Activated CD4-positive, alpha-beta T cell treated with anti-CD3 and anti-CD28 coated beads for 1 hour (primary cell): Measurements from ENCODE around the gene PKNOX1.
"Not testable (repeated sequence)": the region's sequence is repeated elsewhere in the genome, so short reads cannot be mapped to it uniquely, and the experiment has no call there.

Experiments
- DNase-seq: peaks from one replicate; pipeline ENCODE4 v3.0.0-alpha.2; 2020

Gene PKNOX1

DNA sequence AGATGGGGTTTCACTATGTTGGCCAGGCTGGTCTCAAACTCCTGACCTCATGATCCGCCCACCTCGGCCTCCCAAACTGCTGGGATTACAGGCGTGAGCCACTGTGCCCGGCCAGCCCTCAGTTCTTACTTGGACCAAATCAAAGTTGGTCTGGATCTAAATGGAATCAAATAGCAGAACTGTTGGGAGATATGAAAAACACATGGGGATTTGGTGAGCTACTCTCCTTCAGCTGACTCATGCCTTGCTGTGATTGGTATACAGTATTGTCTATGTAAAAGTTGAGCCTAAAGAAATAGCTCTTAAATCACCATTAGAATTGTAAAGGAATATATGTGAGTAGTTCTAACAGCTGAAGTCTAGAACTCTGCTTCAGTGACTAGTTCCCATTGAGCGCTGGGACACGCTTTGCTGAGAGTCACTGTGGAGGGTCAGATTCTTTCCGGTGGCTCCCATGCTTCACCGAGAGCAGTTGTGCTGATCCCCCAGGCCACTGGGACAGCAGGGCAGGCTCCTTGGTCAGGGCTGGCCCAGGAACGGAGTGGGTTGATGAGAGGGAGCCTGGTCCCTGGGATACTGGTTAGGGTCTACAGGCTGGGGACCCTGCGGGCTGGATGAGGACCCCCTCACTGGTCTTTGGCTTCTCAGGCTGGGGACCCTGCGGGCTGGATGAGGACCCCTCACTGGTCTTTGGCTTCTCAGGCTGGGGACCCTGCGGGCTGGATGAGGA, 14.0 kb downstream of the PKNOX1 start:
- no peak for DNase-seq

- not testable (repeated sequence) for DNase-seq
Measured at GRCh38 chr21:42989370-42989769, 15.0 kb downstream of the PKNOX1 start.

DNA sequence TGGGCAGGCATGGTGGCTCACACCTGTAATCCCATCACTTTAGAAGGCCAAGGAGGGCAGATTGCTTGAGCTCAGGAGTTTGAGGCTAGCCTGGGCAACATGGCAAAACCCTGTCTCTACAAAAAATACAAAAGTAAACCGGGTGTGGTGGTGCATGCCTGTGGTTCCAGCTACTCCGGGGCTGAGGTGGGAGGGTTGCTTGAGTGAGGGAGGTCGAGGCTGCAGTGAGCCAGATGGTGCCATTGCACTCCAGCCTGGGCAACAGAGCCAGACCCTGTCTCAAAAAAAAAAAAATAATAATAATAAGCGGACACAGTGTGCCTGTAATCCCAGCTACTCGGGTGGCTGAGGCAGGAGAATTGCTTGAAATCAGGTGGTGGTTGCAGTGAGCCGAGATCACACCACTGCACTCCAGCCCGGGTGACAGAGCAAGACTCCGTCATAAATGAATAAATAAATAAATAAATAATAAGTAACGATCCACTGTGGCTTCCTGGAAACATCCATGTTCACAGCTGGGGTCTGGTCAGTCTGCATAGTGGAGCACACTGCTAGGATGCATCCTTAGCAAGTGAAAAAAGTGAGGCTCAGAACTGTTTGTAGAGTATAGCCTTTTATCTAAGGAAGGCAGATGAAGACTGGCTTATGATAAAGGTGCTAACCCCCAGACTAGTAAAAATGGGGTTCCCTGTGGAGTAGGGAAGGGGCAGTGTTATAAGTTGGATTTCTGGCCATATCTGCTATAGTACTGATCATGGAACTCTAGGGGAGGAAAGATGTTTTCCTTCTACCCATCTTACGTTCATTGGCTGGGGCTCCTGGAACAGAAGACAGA, 15.7 kb downstream of the PKNOX1 start:
- no peak for DNase-seq

GRCh38 chr21:42991992-42992740, 17.8 kb downstream of the PKNOX1 start:
- DNase-seq, result no peak

GRCh38 chr21:42993051-42993712, 18.8 kb downstream of the PKNOX1 start:
- no peak for DNase-seq

GRCh38 chr21:42997053-42997452, 22.7 kb downstream of the PKNOX1 start:
- no peak for DNase-seq

- not testable (repeated sequence) for DNase-seq
Measured at GRCh38 chr21:42997983-42998382, 23.6 kb downstream of the PKNOX1 start.

GRCh38 chr21:42999152-42999551, 24.8 kb downstream of the PKNOX1 start:
- not testable (repeated sequence) for DNase-seq

DNA sequence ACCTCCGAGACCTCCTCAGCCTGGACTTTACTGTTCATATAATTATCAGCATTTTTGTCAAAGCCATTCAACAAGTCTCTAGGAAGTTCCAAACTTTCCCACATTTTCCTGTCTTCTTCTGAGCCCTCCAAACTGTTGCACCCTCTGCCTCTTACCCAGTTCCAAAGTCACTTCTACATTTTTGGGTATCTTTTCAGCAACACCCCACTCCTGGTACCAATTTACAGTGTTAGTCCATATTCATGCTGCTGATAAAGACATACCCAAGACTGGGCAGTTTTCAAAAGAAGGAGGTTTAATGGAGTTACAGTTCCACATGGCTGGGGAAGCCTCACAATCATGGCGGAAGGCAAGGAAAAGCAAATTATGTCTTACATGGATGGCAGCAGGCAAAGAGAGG, 25.7 kb downstream of the PKNOX1 start:
- DNase-seq, result not testable (repeated sequence)

- DNase-seq, result no peak
Measured at GRCh38 chr21:43001316-43001715, 27.0 kb downstream of the PKNOX1 start.

GRCh38 chr21:43004926-43005325, 30.6 kb downstream of the PKNOX1 start:
- no peak for DNase-seq

DNA sequence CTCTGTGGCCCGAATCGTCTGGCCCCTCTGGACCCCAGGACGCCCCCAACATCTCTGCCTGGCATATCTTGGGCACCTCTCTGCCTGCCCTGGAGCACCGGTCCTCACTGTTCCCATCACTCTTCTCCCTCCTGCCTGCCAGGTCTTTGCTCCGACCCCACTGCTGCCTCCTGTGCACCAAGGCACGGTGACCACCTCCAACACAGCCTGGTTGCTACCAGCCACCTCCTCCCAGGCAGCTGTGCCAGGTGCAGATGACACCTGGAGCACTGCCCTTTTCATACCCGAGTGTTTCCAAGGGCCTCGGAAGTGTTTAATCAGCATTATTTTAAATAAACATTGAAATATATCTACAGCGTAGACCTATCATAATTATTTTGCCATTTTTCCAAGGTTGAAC, 31.3 kb downstream of the PKNOX1 start:
- DNase-seq, result no peak

DNA sequence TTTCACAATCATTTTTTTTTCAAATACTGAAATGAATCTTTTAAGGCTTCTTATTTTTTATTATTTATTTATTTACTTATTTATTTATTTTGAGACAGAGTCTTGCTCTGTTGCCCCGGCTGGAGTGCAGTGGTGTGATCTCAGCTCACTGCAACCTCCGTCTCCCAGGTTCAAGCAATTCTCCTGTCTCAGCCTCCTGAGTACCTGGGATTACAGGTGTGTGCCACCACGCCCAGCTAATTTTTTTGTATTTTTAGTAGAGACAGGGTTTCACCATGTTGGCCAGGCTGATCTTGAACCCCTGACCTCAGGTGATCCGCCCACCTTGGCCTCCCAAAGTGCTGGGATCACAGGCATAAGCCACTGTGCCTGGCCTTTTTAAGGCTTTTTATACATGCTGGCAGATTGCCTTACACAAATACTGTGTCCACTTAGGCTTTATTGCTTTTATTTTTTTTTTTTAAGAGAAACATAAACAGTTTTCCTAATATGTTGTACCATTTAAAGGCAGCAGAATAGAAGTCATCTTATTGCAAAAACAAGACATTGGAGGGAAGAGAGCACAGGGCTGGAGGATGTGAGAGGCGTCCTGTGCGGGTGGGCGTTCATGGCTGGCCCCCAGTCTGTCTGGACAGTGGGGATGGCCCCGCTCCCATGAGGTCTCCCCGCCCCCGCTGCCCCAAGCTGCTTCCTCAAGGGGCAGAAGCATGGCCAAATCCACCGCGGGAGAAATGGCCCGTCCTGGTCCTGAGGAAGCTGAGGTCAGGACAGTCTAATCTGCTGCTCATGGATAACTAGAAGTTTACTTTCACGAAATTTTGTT, 31.9 kb downstream of the PKNOX1 start:
- not testable (repeated sequence) for DNase-seq

GRCh38 chr21:43006874-43007208, 32.5 kb downstream of the PKNOX1 start:
- DNase-seq, result no peak

DNA sequence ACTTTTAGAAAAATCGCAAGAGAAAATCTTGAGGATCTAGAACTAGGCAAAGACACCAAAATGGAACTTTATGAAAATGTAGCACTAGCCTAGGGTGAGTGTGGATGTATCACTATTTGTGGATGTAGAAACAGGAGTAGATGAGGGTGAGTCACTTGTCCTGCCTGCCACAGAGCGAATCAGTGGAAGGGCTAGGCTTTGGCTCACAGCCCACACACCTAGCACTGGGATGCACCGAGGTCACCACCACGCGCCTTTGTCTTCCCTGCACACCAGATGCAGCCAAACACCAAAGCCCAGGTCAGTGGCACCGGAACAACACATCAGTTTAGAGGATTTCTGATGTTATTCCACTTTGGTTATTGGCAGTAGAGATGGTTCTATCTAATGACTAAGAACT, 38.2 kb downstream of the PKNOX1 start:
- no peak for DNase-seq

DNA sequence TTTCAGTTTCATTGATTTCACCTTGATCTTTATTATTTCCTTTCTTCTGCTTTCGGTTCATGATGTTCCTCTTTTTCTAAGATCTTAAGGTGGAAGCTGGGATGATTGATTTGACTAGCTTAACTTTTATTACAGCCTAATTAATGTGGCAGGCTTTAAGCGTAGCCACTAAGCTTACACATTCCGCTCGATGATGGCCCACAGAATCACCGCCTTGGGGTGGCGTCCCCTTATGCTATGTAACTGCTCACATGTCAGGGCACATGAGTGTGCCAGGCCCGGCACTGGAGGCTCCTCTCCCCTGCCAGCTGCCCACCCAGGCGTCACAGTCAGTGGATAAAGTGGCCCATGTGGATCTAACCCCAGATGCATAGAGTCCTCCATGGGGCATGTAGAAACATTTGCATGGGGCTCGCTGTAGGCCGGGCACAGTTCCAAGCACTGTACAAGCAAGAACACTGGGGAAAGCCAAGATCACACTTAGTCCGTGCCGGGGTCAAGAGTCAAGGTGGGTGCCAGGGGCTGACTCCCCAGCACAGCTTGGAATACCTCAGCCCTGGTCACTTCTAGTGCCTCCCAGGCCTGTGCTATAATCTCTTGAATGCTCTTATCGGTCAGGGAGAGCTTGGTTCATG, 41.7 kb downstream of the PKNOX1 start:
- no peak for DNase-seq

- no peak for DNase-seq
Measured at GRCh38 chr21:43016728-43017127, 42.4 kb downstream of the PKNOX1 start.

DNA sequence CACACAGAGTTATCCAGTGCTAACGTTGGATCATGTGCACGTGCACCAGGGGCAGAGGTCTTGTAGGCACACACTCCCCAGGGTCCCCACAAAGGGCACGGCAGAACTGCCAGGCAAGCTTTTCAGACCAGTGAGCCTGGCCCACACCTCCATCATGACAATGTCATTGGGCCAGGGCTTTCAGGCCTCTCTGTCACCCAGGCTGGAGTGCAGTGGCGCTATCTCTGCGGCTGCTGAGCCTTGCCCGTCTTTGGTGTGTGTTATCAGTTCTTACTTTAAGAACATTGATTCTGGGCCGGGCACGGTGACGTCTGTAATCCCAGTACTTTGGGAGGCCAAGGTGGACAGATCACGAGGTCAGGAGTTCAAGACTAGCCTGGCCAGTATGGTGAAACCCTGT, 44.2 kb downstream of the PKNOX1 start:
- DNase-seq, result no peak

DNA sequence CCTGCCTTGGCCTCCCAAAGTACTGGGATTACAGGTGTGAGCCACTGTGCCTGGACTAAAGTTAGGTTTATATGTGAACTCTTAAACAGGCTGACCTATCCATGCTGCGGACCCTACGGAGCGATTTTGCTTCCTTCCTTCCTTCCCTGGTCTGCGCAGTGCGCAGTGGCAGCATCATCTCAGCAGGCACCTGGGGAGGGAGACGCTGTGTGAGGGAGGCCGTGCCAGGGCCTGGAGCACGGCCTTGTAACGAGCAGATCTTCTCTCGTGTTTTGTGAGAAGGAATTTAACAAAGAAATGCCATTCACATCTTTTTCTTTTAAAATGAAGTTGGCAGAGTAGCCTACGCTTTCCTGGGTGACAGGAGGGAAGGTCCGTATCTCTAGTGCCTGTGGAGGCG, 45.8 kb downstream of the PKNOX1 start:
- DNase-seq, result no peak

DNA sequence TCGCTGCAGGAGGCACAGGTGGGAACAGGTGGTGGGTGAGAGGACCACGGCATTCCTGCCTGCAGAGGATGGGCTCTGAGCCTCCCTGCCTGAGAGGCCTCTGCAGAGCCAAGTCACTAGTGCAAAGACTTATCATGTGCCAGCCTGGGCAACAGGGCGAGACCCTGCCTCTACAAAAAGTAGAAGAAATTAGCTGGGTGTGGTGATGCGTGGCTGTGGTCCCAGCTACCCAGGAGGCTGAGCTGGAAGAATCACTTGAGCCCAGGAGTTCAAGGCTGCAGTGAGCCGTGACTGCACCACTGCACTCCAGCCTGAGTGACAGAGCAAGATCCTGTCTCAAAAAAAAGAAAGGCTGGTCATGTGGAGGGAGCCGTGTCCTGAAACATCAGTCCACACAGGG, 46.4 kb downstream of the PKNOX1 start:
- DNase-seq, result no peak

DNA sequence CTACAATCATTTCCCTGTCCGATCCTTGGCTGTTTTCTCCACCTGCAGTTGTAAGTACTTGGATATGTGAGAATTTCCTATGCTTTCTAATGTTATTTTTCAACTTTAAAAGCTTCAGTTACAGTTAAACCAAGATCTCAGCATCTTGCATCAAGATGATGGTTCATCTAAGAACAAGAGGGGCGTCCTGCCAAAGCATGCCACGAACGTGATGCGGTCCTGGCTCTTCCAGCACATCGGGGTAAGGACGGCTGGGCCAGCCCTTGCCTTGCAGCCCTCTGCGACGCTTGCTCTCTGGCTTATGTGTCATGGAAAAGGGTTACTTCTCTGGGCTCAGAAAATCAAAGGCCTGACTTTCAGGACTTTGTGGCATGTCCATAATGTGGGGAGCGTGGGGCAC, 46.8 kb downstream of the PKNOX1 start:
- no peak for DNase-seq
